ENCODE results near the gene LKAAEAR1.

Gene LKAAEAR1

GRCh38 chr20:64052987-64053840 is 31.0 kb downstream of the LKAAEAR1 start:
- DNase-seq (no peak), ATAC-seq (ENCODE audit: insufficient read depth, low read depth) (no peak)
- Histone ChIP-seq H3K27ac (ENCODE audit: low read length) (no peak overlapping the region), H3K9ac (ENCODE audit: low read depth, low read length) (no peak overlapping the region), H3K27me3 (ENCODE audit: insufficient read depth, low read length, poor library complexity) (no peaks in the 10 kb centered on the region), H3K9me3 (ENCODE audit: insufficient read depth, low read length, severe bottlenecking) (no peaks in the 10 kb centered on the region), H3K79me2 (ENCODE audit: insufficient read depth, low read length) (no peaks in the 10 kb centered on the region), H3K4me1 (ENCODE audit: insufficient read depth, low read length) (peaks cover 4% of the 10 kb centered on the region; the same call in 1 of the 2 replicates), H2AFZ (ENCODE audit: low read depth, low read length) (no peak overlapping the region), H3K4me2 (ENCODE audit: insufficient read depth, low read length) (no peak overlapping the region), H4K20me1 (ENCODE audit: insufficient read depth, low read length) (no peaks in the 10 kb centered on the region), H3K4me3 (ENCODE audit: low read depth in 1 of 2, low read length in 2 of 2) (no peak overlapping the region), H3K36me3 (ENCODE audit: insufficient read depth, low read length) (no peaks in the 10 kb centered on the region)
- TF ChIP-seq EZH2 (IDR thresholded peaks at IDR 0.05; ENCODE audit: borderline replicate concordance, low read depth, low read length, severe bottlenecking) (no peak), CTCF (IDR thresholded peaks at IDR 0.05; ENCODE audit: borderline replicate concordance, extremely low read depth, low read length, poor library complexity, severe bottlenecking) (no peak)

GRCh38 chr20:64052326-64052722 is 31.9 kb downstream of the LKAAEAR1 start:
- Histone ChIP-seq H3K4me1 (ENCODE audit: insufficient read depth, low read length) (no peaks in the 10 kb centered on the region), H3K9me3 (ENCODE audit: insufficient read depth, low read length, severe bottlenecking) (no peaks in the 10 kb centered on the region), H2AFZ (ENCODE audit: low read depth, low read length) (no peak overlapping the region), H3K27me3 (ENCODE audit: insufficient read depth, low read length, poor library complexity) (no peaks in the 10 kb centered on the region), H3K36me3 (ENCODE audit: insufficient read depth, low read length) (no peaks in the 10 kb centered on the region), H3K4me3 (ENCODE audit: low read depth in 1 of 2, low read length in 2 of 2) (no peak overlapping the region), H3K27ac (ENCODE audit: low read length) (no peak overlapping the region), H3K9ac (ENCODE audit: low read depth, low read length) (no peak overlapping the region), H3K4me2 (ENCODE audit: insufficient read depth, low read length) (no peak overlapping the region), H3K79me2 (ENCODE audit: insufficient read depth, low read length) (no peaks in the 10 kb centered on the region), H4K20me1 (ENCODE audit: insufficient read depth, low read length) (no peaks in the 10 kb centered on the region)
- no peak for DNase-seq
- ATAC-seq (ENCODE audit: insufficient read depth, low read depth) = no peak
- no peak for TF ChIP-seq EZH2 (IDR thresholded peaks at IDR 0.05; ENCODE audit: borderline replicate concordance, low read depth, low read length, severe bottlenecking)
- TF ChIP-seq CTCF (IDR thresholded peaks at IDR 0.05; ENCODE audit: borderline replicate concordance, extremely low read depth, low read length, poor library complexity, severe bottlenecking) = no peak

- H3K4me2 ChIP-seq (ENCODE audit: insufficient read depth, low read length) = no peak overlapping the region
- no peaks in the 10 kb centered on the region for H3K79me2 ChIP-seq (ENCODE audit: insufficient read depth, low read length)
- H2AFZ ChIP-seq (ENCODE audit: low read depth, low read length) = no peak overlapping the region
- no peak overlapping the region for H3K4me3 ChIP-seq (ENCODE audit: low read depth in 1 of 2, low read length in 2 of 2)
- H3K9ac ChIP-seq (ENCODE audit: low read depth, low read length) = no peak overlapping the region
- no peak for DNase-seq
- ATAC-seq (ENCODE audit: insufficient read depth, low read depth) = no peak
- H4K20me1 ChIP-seq (ENCODE audit: insufficient read depth, low read length) = no peaks in the 10 kb centered on the region
- H3K36me3 ChIP-seq (ENCODE audit: insufficient read depth, low read length) = no peaks in the 10 kb centered on the region
- TF ChIP-seq CTCF (IDR thresholded peaks at IDR 0.05; ENCODE audit: borderline replicate concordance, extremely low read depth, low read length, poor library complexity, severe bottlenecking) (no peak), EZH2 (IDR thresholded peaks at IDR 0.05; ENCODE audit: borderline replicate concordance, low read depth, low read length, severe bottlenecking) (no peak)
- no peaks in the 10 kb centered on the region for H3K4me1 ChIP-seq (ENCODE audit: insufficient read depth, low read length)
- H3K9me3 ChIP-seq (ENCODE audit: insufficient read depth, low read length, severe bottlenecking) = no peaks in the 10 kb centered on the region
- H3K27ac ChIP-seq (ENCODE audit: low read length) = no peak overlapping the region
- no peaks in the 10 kb centered on the region for H3K27me3 ChIP-seq (ENCODE audit: insufficient read depth, low read length, poor library complexity)
Observed at GRCh38 chr20:64051561-64052325, 32.5 kb downstream of the LKAAEAR1 start.
